Body of pancreas (tissue), 4 donors: ENCODE data around the gene TAPT1. TPM values are rescaled to one million over a fixed set of nuclear protein-coding genes. Genes with fewer than 3 reads are reported as not detected.

Experiments used
- ATAC-seq: fragments of 150-250 bp; one replicate; pipeline ENCODE4 v1.9.1; 2016
- DNase-seq, 4 donors: peaks; one replicate each; pipeline ENCODE4 v3.0.0-alpha.2; 2019
- H3K27ac ChIP-seq, 4 donors: fragments of 200-600 bp; sonication (generic); 1 replicate in 3 of 4; 2 replicates in 1 of 4; pipeline versions ENCODE4 v1.5.1 to v1.6.1; 2016 to 2019; ENCODE audit warnings: mild to moderate bottlenecking in 1 of 4, mixed read lengths in 1 of 4, moderate library complexity in 1 of 4
- H3K27me3 ChIP-seq, 2 donors: fragments of 200-600 bp; sonication (generic); one replicate each; pipeline ENCODE4 v1.6.0; 2016; ENCODE audit warnings: mild to moderate bottlenecking in 1 of 2
- H3K36me3 ChIP-seq, 2 donors: fragments of 200-600 bp; sonication (generic); replicated peaks in 1 of 2; 2 replicates each; pipeline ENCODE4 v1.5.1; 2016; ENCODE audit warnings: low read depth in 2 of 2; ENCODE audit not compliant: insufficient read depth in 1 of 2
- H3K4me1 ChIP-seq: fragments of 200-600 bp; sonication (generic); one replicate; pipeline ENCODE4 v1.6.0; 2016
- H3K4me3 ChIP-seq, 2 donors: fragments of 200-600 bp; sonication (generic); 1 replicate in 1 of 2; 2 replicates in 1 of 2; pipeline ENCODE4 v1.5.1; 2016 to 2019
- H3K9me3 ChIP-seq, 3 donors: fragments of 200-600 bp; sonication (generic); 1 replicate in 2 of 3; 2 replicates in 1 of 3; pipeline ENCODE4 v1.5.1; 2016
- POLR2A ChIP-seq, 3 donors: fragments of 450-650 bp; IDR thresholded peaks; one replicate each; pipeline ENCODE4 v1.6.1; 2016; ENCODE audit warnings: antibody characterized with exemption in 3 of 3, mild to moderate bottlenecking in 2 of 3
- WGBS, 2 donors: methylation state at CpG; one replicate each; pipeline ENCODE4 v1.1.5; 2017; 5-methylcytosine and 5-hydroxymethylcytosine counted together
- intact Hi-C: fragments of 100-400 bp; cut with DNase I; formaldehyde crosslinking; loops from one replicate; pipeline ENCODE4 v1.15.1; 2023
- total RNA-seq, 2 donors: library from RNA; depleted of rRNA; stranded (reverse); fragments of >200 nt; gene quantifications; one replicate each; pipeline ENCODE4 v1.1.0, GENCODE V29; 2016
- TF ChIP-seq, protein P1 (sequence below), 7 experiments: fragments of 450-650 bp in 4 of 7; fragments of 200-600 bp in 3 of 7; sonication (generic) in 3 of 7; IDR thresholded peaks; one replicate each; pipeline ENCODE4 v1.5.1; 2016 to 2019; ENCODE audit warnings: antibody characterized with exemption in 7 of 7

The TAPT1 gene
- total RNA-seq, 2 donors from 2014 or later, result 26.4 to 30.9 TPM

DNA sequence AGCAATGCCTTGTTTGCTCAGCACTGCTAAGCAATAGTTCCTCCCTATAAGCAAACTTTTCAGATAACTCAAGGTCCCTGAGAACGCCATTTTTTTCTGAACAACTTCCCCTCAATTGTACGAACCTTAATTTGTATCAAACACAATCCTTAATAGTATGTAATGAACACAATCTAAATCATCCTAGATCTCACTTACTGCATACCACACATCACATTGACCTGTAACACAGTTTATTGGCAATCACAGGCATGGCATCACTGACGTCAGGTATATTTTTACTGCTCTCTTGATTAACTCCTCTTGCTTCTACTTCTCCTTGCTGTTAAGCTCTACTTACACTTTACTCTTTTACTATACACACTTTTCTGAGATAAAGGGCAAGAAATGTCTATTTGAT lies 67.0 kb downstream of the TAPT1 start:
- no peak overlapping the region for H3K27ac ChIP-seq
- TF ChIP-seq, protein P1, sequence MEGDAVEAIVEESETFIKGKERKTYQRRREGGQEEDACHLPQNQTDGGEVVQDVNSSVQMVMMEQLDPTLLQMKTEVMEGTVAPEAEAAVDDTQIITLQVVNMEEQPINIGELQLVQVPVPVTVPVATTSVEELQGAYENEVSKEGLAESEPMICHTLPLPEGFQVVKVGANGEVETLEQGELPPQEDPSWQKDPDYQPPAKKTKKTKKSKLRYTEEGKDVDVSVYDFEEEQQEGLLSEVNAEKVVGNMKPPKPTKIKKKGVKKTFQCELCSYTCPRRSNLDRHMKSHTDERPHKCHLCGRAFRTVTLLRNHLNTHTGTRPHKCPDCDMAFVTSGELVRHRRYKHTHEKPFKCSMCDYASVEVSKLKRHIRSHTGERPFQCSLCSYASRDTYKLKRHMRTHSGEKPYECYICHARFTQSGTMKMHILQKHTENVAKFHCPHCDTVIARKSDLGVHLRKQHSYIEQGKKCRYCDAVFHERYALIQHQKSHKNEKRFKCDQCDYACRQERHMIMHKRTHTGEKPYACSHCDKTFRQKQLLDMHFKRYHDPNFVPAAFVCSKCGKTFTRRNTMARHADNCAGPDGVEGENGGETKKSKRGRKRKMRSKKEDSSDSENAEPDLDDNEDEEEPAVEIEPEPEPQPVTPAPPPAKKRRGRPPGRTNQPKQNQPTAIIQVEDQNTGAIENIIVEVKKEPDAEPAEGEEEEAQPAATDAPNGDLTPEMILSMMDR (IDR thresholded peaks at IDR 0.05), result no peak
- TF ChIP-seq POLR2A (IDR thresholded peaks at IDR 0.05), result no peak
- intact Hi-C loops, result no loop called here
- H3K27me3 ChIP-seq, result no peaks in the 10 kb centered on the region
- ATAC-seq (no peak), DNase-seq (no peak)
- no peak overlapping the region for H3K4me3 ChIP-seq
- H3K9me3 ChIP-seq, result no peaks in the 10 kb centered on the region
- H3K36me3 ChIP-seq, result peaks cover 0 to 9% of the 10 kb centered on the region in 2 donors
- no peaks in the 10 kb centered on the region for H3K4me1 ChIP-seq
- WGBS, 2 donors, result 58 to 60% methylated on average over 3 of the region's 3 CpGs

DNA sequence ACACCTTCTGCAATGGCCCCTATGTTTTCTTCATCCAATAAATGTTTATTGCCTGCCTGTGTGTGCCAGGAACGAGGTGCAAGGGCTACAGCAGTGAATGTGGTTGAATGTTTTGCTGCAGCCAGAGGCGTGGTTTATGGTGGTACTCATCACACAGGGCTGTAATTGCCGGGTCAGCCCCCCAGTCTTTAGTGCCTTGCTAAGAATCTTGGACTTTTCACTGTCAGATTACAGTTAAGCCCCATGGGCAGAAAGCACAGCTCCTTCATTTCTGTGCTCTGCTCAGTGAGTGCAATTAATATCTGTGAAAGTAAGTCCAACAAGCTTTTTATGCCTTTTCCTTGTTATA lies 67.8 kb downstream of the TAPT1 start:
- 75 to 87% methylated on average over 3 of the region's 3 CpGs for WGBS, 2 donors
- no peaks in the 10 kb centered on the region for H3K27me3 ChIP-seq
- DNase-seq, result no peak
- H3K4me3 ChIP-seq, result no peak overlapping the region
- H3K36me3 ChIP-seq, result peaks cover 0 to 7% of the 10 kb centered on the region in 2 donors
- H3K4me1 ChIP-seq, result no peaks in the 10 kb centered on the region
- intact Hi-C loops, result no loop called here
- ATAC-seq, result no peak
- H3K9me3 ChIP-seq, result no peaks in the 10 kb centered on the region
- H3K27ac ChIP-seq, result no peak overlapping the region
- no peak for TF ChIP-seq POLR2A (IDR thresholded peaks at IDR 0.05)
- TF ChIP-seq, protein P1 (IDR thresholded peaks at IDR 0.05), result no peak

DNA sequence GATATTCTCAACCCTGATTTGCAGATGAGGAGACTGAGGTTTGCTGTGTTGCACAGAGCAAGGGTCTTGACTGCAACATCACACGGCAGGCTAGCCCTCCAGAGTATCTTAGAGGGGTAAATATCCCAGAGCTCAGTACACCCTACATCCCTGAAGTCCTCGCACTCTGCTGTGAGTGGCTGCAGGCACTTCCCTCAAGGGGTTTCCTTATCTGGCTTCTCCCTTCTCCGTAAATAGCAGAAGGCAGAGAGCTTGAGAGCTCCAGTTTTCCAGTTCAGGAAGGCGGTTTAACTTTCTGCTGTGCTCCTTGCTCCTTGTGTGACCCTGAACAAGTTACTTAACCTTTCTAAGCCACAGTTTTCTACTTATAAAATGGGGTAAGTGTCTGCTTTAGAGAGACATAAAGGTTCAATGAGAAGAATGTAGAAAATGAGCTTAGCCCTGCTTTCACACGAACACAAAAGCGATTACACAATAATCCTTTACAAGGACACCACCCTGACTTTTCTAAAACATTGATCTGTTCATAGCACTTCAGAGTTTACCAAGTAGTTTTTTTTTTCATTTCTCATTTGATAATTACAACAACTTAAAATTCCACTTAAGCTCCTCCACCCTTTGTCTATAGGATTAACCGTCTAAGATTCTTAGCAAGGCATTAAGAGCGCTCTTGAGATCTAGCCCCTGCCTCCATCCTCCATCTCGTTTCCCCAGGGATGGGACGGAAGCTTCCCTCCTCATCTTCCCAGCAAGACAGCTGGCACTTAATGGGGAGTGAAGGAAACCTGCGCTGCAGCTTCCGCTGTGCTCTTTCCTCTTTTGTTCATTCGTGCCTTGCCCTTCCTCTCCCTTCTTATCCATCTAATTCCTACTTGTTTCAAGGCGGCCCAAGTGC lies 68.4 kb downstream of the TAPT1 start:
- intact Hi-C loops, result no loop called here
- H3K27ac ChIP-seq, result no peak overlapping the region

DNA sequence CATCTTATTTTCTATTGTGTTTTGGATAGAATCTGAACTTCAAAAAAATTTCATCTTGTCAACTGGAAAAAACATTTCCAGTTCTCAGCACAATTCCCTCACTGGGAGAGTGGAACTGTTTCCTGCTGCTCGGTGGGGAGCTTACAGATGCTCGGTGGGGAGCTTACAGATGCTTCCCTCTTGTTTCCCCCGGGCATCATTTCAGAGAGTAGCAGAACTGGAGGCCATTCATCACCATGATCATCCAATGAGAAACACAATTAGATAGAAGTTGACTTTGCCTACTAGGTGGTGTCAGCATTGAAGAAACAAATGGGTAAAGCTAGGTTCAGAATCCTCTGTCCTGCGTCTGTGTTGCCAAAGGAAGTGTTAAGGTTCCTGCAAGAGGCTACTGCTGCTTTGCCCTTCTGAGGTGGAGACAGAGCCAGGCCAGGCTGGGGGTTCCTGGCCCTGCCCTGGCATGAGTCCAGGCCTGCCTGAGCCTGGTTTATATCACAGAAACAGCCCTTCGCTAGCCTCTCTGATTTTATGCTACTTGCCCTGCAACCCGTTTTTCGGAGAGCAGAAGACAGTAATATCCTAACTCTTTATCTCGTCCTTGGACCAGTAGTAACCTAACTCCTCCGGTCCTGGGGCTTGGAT lies 70.6 kb downstream of the TAPT1 start:
- intact Hi-C loops, result no loop called here
- DNase-seq, result no peak
- 56 to 67% methylated on average over 9 of the region's 9 CpGs for WGBS, 2 donors

More for the DNA sequence above, 68.4 kb downstream of the TAPT1 start:
- ATAC-seq (no peak), DNase-seq (no peak)
- Histone ChIP-seq H3K9me3 (no peaks in the 10 kb centered on the region), H3K4me3 (no peak overlapping the region), H3K4me1 (no peaks in the 10 kb centered on the region), H3K36me3 (peaks cover 0 to 3% of the 10 kb centered on the region in 2 donors), H3K27me3 (no peaks in the 10 kb centered on the region)
- TF ChIP-seq, protein P1 (IDR thresholded peaks at IDR 0.05), result no peak
- no peak for TF ChIP-seq POLR2A (IDR thresholded peaks at IDR 0.05)
- 71 to 75% methylated on average over 13 to 14 of the region's 14 CpGs for WGBS, 2 donors

More for the DNA sequence above, 70.6 kb downstream of the TAPT1 start:
- Histone ChIP-seq H3K4me1 (no peaks in the 10 kb centered on the region), H3K27ac (no peak overlapping the region), H3K36me3 (no peaks in the 10 kb centered on the region), H3K4me3 (no peak overlapping the region), H3K27me3 (no peaks in the 10 kb centered on the region), H3K9me3 (no peaks in the 10 kb centered on the region)
- no peak for ATAC-seq
- TF ChIP-seq, protein P1 (IDR thresholded peaks at IDR 0.05), result no peak
- no peak for TF ChIP-seq POLR2A (IDR thresholded peaks at IDR 0.05)
